K562 (cell line): ENCODE data around the gene TNIP1. TPM values are rescaled to one million over a fixed set of nuclear protein-coding genes. Genes with fewer than 3 reads are reported as not detected.

ENCODE experiments used
- ATAC-seq: fragments of 200-7000 bp; cut with Tn5 transposase; 3 replicates; pipeline ENCODE4 v1.9.1; 2020; ENCODE audit warnings: moderate library complexity
- BruUV-seq: library from RNA; stranded (reverse); fragments of 400-500 nt; replicated peaks from 2 replicates; lab custom pipeline; 2021; lab: Mats Ljungman, UMichigan
- CTCF ChIA-PET: fragments of 300-600 bp; formaldehyde crosslinking; extraction: SDS; loops from one replicate; lab custom pipeline; 2021; ENCODE audit warnings: low intra/inter-chr PET ratio; lab: Yijun Ruan, JAX
- POLR2A ChIA-PET: fragments of 300-600, 350-650 bp; sonication (Branson Sonifier 250); formaldehyde crosslinking; extraction: SDS; loops from one replicate; lab custom pipeline; 2021; ENCODE audit warnings: antibody characterized with exemption, inconsistent platforms; lab: Yijun Ruan, JAX
- DNase-seq, 4 experiments: peaks; one replicate each; pipeline versions ENCODE4 v3.0.0 to v3.0.0-alpha.2; 2011 to 2018; ENCODE audit warnings: low spot score in 3 of 4, mixed read lengths in 3 of 4; ENCODE audit errors: extremely low read depth in 1 of 4
- FAIRE-seq: peaks from 2 replicates; lab custom pipeline; 2011; peaks lifted over from hg19 to GRCh38; lab: Jason Lieb, UNC
- H2AFZ ChIP-seq: 2 replicates; pipeline ENCODE4 v1.6.0; 2011; ENCODE audit warnings: low read depth, low read length, control low read depth, inconsistent platforms
- H3K27ac ChIP-seq: fragments of 200-600 bp; 3 replicates; pipeline ENCODE4 v1.8.0; 2011; ENCODE audit warnings: low read depth, mild to moderate bottlenecking, control low read depth, inconsistent platforms, low read length, moderate library complexity, mixed read lengths; ENCODE audit errors: extremely low read depth
- H3K27me3 ChIP-seq, 2 experiments: fragments of 300-600 bp in 1 of 2; 2 replicates in 1 of 2; 3 replicates in 1 of 2; pipeline versions ENCODE4 v1.6.0 to v1.8.0; 2011; ENCODE audit warnings: inconsistent platforms in 2 of 2, low read length in 2 of 2, mild to moderate bottlenecking in 1 of 2, mixed read lengths in 1 of 2, moderate library complexity in 1 of 2; ENCODE audit not compliant: control insufficient read depth in 2 of 2, insufficient read depth in 2 of 2
- H3K36me3 ChIP-seq: fragments of 300-600 bp; 3 replicates; pipeline ENCODE4 v1.8.0; 2011; ENCODE audit warnings: mild to moderate bottlenecking, low read length, inconsistent platforms; ENCODE audit not compliant: control insufficient read depth, insufficient read depth
- H3K4me1 ChIP-seq, 2 experiments: fragments of 200-600 bp in 1 of 2; replicated peaks in 1 of 2; 2 replicates in 1 of 2; 3 replicates in 1 of 2; pipeline versions ENCODE4 v1.5.1 to v1.8.0; 2011; ENCODE audit warnings: inconsistent platforms in 2 of 2, low read length in 2 of 2, mild to moderate bottlenecking in 1 of 2, mixed read lengths in 1 of 2, moderate library complexity in 1 of 2; ENCODE audit not compliant: control insufficient read depth in 2 of 2, insufficient read depth in 2 of 2
- H3K4me2 ChIP-seq: 2 replicates; pipeline ENCODE4 v1.6.1; 2011; ENCODE audit warnings: low read length, control low read depth, inconsistent platforms, mixed read lengths; ENCODE audit not compliant: insufficient read depth
- H3K4me3 ChIP-seq: fragments of 200-600 bp; sonication (generic), shearing (Covaris generic); 2 replicates; pipeline ENCODE4 v1.5.1; 2016; ENCODE audit warnings: control low read depth, inconsistent platforms
- H3K79me2 ChIP-seq: fragments of 200-600 bp; 3 replicates; pipeline ENCODE4 v1.8.0; 2011; ENCODE audit warnings: low read length, inconsistent platforms; ENCODE audit not compliant: control insufficient read depth, insufficient read depth
- H3K9ac ChIP-seq, 2 experiments: 2 replicates each; pipeline versions ENCODE4 v1.6.0 to v1.6.1; 2011; ENCODE audit warnings: low read depth in 2 of 2, low read length in 2 of 2, control low read depth in 1 of 2, inconsistent platforms in 1 of 2, mild to moderate bottlenecking in 1 of 2, mixed read lengths in 1 of 2; ENCODE audit not compliant: insufficient read depth in 1 of 2
- H3K9me1 ChIP-seq: one replicate; pipeline ENCODE4 v1.6.0; 2011; ENCODE audit warnings: inconsistent platforms, mild to moderate bottlenecking, low read length, moderate library complexity; ENCODE audit not compliant: control insufficient read depth, insufficient read depth
- H3K9me3 ChIP-seq: replicated peaks from 2 replicates; pipeline ENCODE4 v1.5.1; 2011; ENCODE audit warnings: low read depth, low read length, inconsistent platforms; ENCODE audit not compliant: control insufficient read depth, insufficient read depth
- H4K20me1 ChIP-seq: replicated peaks from 2 replicates; pipeline ENCODE4 v1.6.1; 2011; ENCODE audit warnings: low read length, inconsistent platforms, mixed read lengths; ENCODE audit not compliant: control insufficient read depth, insufficient read depth
- CEBPB ChIP-seq: fragments of 450-650 bp; IDR thresholded peaks from 2 replicates; pipeline ENCODE4 v1.6.1; 2016; ENCODE audit warnings: missing genetic modification characterization, missing compliant biosample characterization
- ETV6 ChIP-seq, 3 experiments: fragments of 150-350 bp in 1 of 3; sonication (generic) in 1 of 3; formaldehyde crosslinking in 1 of 3; IDR thresholded peaks; 2 replicates each; pipeline versions ENCODE4 v1.6.1 to v1.8.0; 2014 to 2022; ENCODE audit warnings: borderline replicate concordance in 2 of 3, low read depth in 2 of 3, antibody characterized with exemption in 1 of 3, low read length in 1 of 3, mild to moderate bottlenecking in 1 of 3, missing genetic modification reagents in 1 of 3
- NR2C2 ChIP-seq, 2 experiments: fragments of 200-800 bp in 1 of 2; sonication (Bioruptor generic) in 1 of 2; sonication (generic) in 1 of 2; formaldehyde crosslinking in 1 of 2; IDR thresholded peaks; 2 replicates each; pipeline versions ENCODE4 v1.6.1 to v1.8.0; 2016 to 2022; ENCODE audit warnings: mild to moderate bottlenecking in 1 of 2, missing compliant biosample characterization in 1 of 2, missing genetic modification characterization in 1 of 2, missing genetic modification reagents in 1 of 2
- PRPF4 ChIP-seq: fragments of 200-400 bp; formaldehyde crosslinking; IDR thresholded peaks from one replicate; pipeline ENCODE4 v1.6.1; 2017; ENCODE audit warnings: low read length, low read depth, mild to moderate bottlenecking; ENCODE audit not compliant: insufficient read depth, poor library complexity, severe bottlenecking
- PTRF ChIP-seq: fragments of 450-650 bp; IDR thresholded peaks from 2 replicates; pipeline ENCODE4 v1.6.1; 2016; ENCODE audit warnings: mild to moderate bottlenecking, missing genetic modification characterization, missing compliant biosample characterization
- RBM15 ChIP-seq: fragments of 200-400 bp; formaldehyde crosslinking; IDR thresholded peaks from 2 replicates; pipeline ENCODE4 v1.6.1; 2018; ENCODE audit warnings: mild to moderate bottlenecking, low read length, moderate library complexity; ENCODE audit not compliant: insufficient read depth
- RBM25 ChIP-seq: fragments of 200-400 bp; formaldehyde crosslinking; IDR thresholded peaks from 2 replicates; pipeline ENCODE4 v1.6.1; 2018; ENCODE audit warnings: low read length, low read depth, moderate library complexity; ENCODE audit not compliant: severe bottlenecking
- SETDB1 ChIP-seq: IDR thresholded peaks from one replicate; pipeline ENCODE4 v1.6.1; 2012; ENCODE audit warnings: low read length, control low read depth, inconsistent platforms
- ZNF639 ChIP-seq, 2 experiments: fragments of 200-800 bp in 1 of 2; sonication (Bioruptor generic) in 1 of 2; sonication (generic) in 1 of 2; formaldehyde crosslinking in 1 of 2; IDR thresholded peaks in 1 of 2; conservative IDR thresholded peaks in 1 of 2; 2 replicates each; pipeline versions ENCODE4 v1.5.0 to v1.6.1; 2016 to 2020; ENCODE audit warnings: missing compliant biosample characterization in 1 of 2, missing genetic modification characterization in 1 of 2, missing genetic modification reagents in 1 of 2
- ZNF79 ChIP-seq: fragments of 250-450 bp; sonication (Bioruptor Pico); IDR thresholded peaks from 2 replicates; pipeline ENCODE4 v1.4.0; 2020; ENCODE audit warnings: low read depth, mild to moderate bottlenecking, moderate library complexity
- WGBS: fragments of 100-300 bp; shearing (Covaris generic); methylation state at CpG from one replicate; pipeline ENCODE4 v1.1.6; 2016; ENCODE audit warnings: low coverage, mixed read lengths; ENCODE audit not compliant: insufficient coverage; ENCODE audit errors: missing lambda C conversion rate; 5-methylcytosine and 5-hydroxymethylcytosine counted together
- in situ Hi-C: fragments of 300-500 bp; cut with MboI; formaldehyde crosslinking; loops from 4 replicates; pipeline ENCODE4 v1.15.0; 2018; ENCODE audit warnings: inconsistent platforms, mixed read lengths
- intact Hi-C: fragments of 100-400 bp; cut with micrococcal nuclease; formaldehyde crosslinking; loops from 2 replicates; pipeline ENCODE4 v1.14.2; 2022
- polyA plus RNA-seq, 8 experiments: library from polyadenylated mRNA; depleted of rRNA in 4 of 8; stranded (reverse) in 5 of 8; unstranded in 3 of 8; fragments of >200 nt; fragmentation: Nextera tagmentation in 2 of 8; fragmentation: Illumina TruSeq in 1 of 8; extraction: Ambion mirVana in 2 of 8; extraction: Trizol in 1 of 8; gene quantifications; 2 replicates each; pipeline versions ENCODE4 v1.2.1 to v1.2.3, GENCODE V29; 2011 to 2014; ENCODE audit warnings: inconsistent platforms in 1 of 8, missing spikeins in 1 of 8
- total RNA-seq, 7 experiments: library from RNA; depleted of rRNA in 6 of 7; stranded (reverse); fragments of >200 nt in 6 of 7; fragmentation: Illumina TruSeq in 2 of 7; extraction: Trizol in 2 of 7; gene quantifications; 2 replicates each; pipeline versions ENCODE4 v1.2.1 to v1.2.3, GENCODE V29; 2011 to 2021; ENCODE audit warnings: low replicate concordance in 1 of 7

TNIP1 gene
- total and polyA plus RNA-seq, 9 of the 15 experiments (the other 6 are each of a cell fraction or from before 2014, with no cell fraction given) = 0.46 to 41.0 (median 24.6) TPM

GRCh38 chr5:151094030-151094851 lies 13.4 kb upstream of the TNIP1 start:
- no peaks in the 10 kb centered on the region for H3K36me3 ChIP-seq
- H3K9ac ChIP-seq = no peak overlapping the region
- H3K4me2 ChIP-seq = no peak overlapping the region
- BruUV-seq = no TSS peak
- DNase-seq (no peak), ATAC-seq (no peak), FAIRE-seq (no peak)
- no peak overlapping the region for H3K27ac ChIP-seq
- no peaks in the 10 kb centered on the region; a peak in 1 of 5 replicates for H3K27me3 ChIP-seq
- in situ Hi-C loops (no loop called here), intact Hi-C loops (no loop called here)
- no peak overlapping the region for H2AFZ ChIP-seq
- H3K9me3 ChIP-seq = no peaks in the 10 kb centered on the region
- no peaks in the 10 kb centered on the region for H3K79me2 ChIP-seq
- ChIA-PET POLR2A (no interaction called here), CTCF (interaction anchor here (1.5 kb wide), 1 partner anchor 21 kb away, joined by 3 read pairs; no protein-coding TSS in a partner anchor)
- H4K20me1 ChIP-seq = no peaks in the 10 kb centered on the region
- TF ChIP-seq NR2C2 (CRISPR knock-in tag; IDR thresholded peaks at IDR 0.05) (no peak), NR2C2 (tag; IDR thresholded peaks at IDR 0.05) (0 out of 2 replicates have a peak, but pooled peaks have one; percentile 40), SETDB1 (no peak), RBM25 (peak; percentile 71)
- H3K4me1 ChIP-seq = peaks cover 19 to 47% of the 10 kb centered on the region in 2 experiments
- 82% methylated on average over 12 of the region's 12 CpGs for WGBS
- no peak overlapping the region for H3K4me3 ChIP-seq
- no peaks in the 10 kb centered on the region for H3K9me1 ChIP-seq

GRCh38 chr5:151093476-151093889 lies 12.6 kb upstream of the TNIP1 start:
- 54% methylated on average over 2 of the region's 2 CpGs for WGBS
- TF ChIP-seq CEBPB (peak; percentile 92), PRPF4 (no peak), ZNF639 (CRISPR knock-in tag; conservative IDR thresholded peaks at IDR 0.05 in 1 of 2, IDR thresholded peaks at IDR 0.05 in 1 of 2) (0 out of 4 replicates have a peak, but pooled peaks of 1 of the 2 experiments have one; percentile 34), ETV6 (IDR thresholded peaks at IDR 0.05; ENCODE audit: borderline replicate concordance in 1 of 2, low read depth in 2 of 2, low read length in 1 of 2) (peak in 1 of 2 experiments; percentile 63; a peak in 1 of 4 replicates), ETV6 (CRISPR knock-in tag; IDR thresholded peaks at IDR 0.05; ENCODE audit: borderline replicate concordance) (no peak), ZNF79 (CRISPR knock-in tag) (0 out of 2 replicates have a peak, but pooled peaks have one; percentile 23), RBM15 (no peak), PTRF (no peak)

More at GRCh38 chr5:151093476-151093889, 12.6 kb upstream of the TNIP1 start:
- Histone ChIP-seq H3K79me2 (no peaks in the 10 kb centered on the region), H3K4me1 (peaks cover 14 to 39% of the 10 kb centered on the region in 2 experiments), H3K4me2 (no peak overlapping the region), H3K9me3 (no peaks in the 10 kb centered on the region), H3K27ac (no peak overlapping the region), H3K36me3 (no peaks in the 10 kb centered on the region), H3K27me3 (no peaks in the 10 kb centered on the region; a peak in 1 of 5 replicates), H2AFZ (no peak overlapping the region), H3K4me3 (no peak overlapping the region), H3K9ac (no peak overlapping the region), H4K20me1 (no peaks in the 10 kb centered on the region), H3K9me1 (no peaks in the 10 kb centered on the region)
- BruUV-seq = no TSS peak
- no peak for ATAC-seq
- in situ Hi-C loops = no loop called here
- ChIA-PET CTCF (no interaction called here), POLR2A (interaction anchor here (0.6 kb wide), 1 partner anchor 1514 kb away, joined by 3 read pairs; no protein-coding TSS in a partner anchor)
- no peak for DNase-seq
- intact Hi-C loops = no loop called here
- no peak for FAIRE-seq
